ENCODE measurements around the gene USP31.

GRCh38 chr16:23085949-23086348 lies 63.3 kb downstream of the USP31 start:
- TF ChIP-seq CTCF (conservative IDR thresholded peaks at IDR 0.05; ENCODE audit: low read depth, low read length) (no peak), EZH2 (IDR thresholded peaks at IDR 0.05; ENCODE audit: low read length, unreplicated experiment) (no peak), EZH2phosphoT487 (IDR thresholded peaks at IDR 0.05; ENCODE audit: borderline replicate concordance, low read length) (no peak)
